HepG2 (cell line): ENCODE results near the gene SNRPD3. TPM values are rescaled to one million over a fixed set of nuclear protein-coding genes. Genes with fewer than 3 reads are reported as not detected.

Source experiments
- NFAT5 ChIP-seq: sonication (generic); formaldehyde crosslinking; IDR thresholded peaks from 2 replicates; pipeline ENCODE4 v1.4.0; 2020; ENCODE audit warnings: missing genetic modification reagents
- SP5 ChIP-seq: IDR thresholded peaks from 2 replicates; pipeline ENCODE4 v1.6.1; 2016; ENCODE audit warnings: low read depth, borderline replicate concordance
- UBTF ChIP-seq: sonication (generic); formaldehyde crosslinking; IDR thresholded peaks from 2 replicates; pipeline ENCODE4 v1.4.0; 2020; ENCODE audit warnings: mild to moderate bottlenecking, missing genetic modification reagents
- ZNF710 ChIP-seq: sonication (generic); formaldehyde crosslinking; IDR thresholded peaks from 2 replicates; pipeline ENCODE4 v1.5.0; 2020; ENCODE audit warnings: mild to moderate bottlenecking, missing genetic modification reagents, borderline replicate concordance
- polyA plus RNA-seq, 8 experiments: library from polyadenylated mRNA; depleted of rRNA in 3 of 8; stranded (reverse) in 7 of 8; unstranded in 1 of 8; fragments of >200 nt; fragmentation: Illumina TruSeq in 4 of 8; extraction: Trizol in 4 of 8; gene quantifications; 2 replicates each; pipeline versions ENCODE4 v1.2.1 to v1.2.3, GENCODE V29; 2011 to 2016; ENCODE audit warnings: low read depth in 4 of 8, missing spikeins in 1 of 8, mixed read lengths in 1 of 8; ENCODE audit not compliant: insufficient read depth in 1 of 8
- total RNA-seq, 5 experiments: library from RNA; depleted of rRNA; stranded (reverse); fragments of >200 nt; fragmentation: Illumina TruSeq; extraction: Trizol; gene quantifications; 2 replicates each; pipeline ENCODE4 v1.2.3, GENCODE V29; 2016; ENCODE audit warnings: low read depth in 1 of 5

The SNRPD3 gene
- total and polyA plus RNA-seq, 2 of the 13 experiments (the other 11 are each of a cell fraction or from before 2014, with no cell fraction given): 110 to 209 TPM

GRCh38 chr22:24518228-24518627 lies 37.6 kb upstream of the SNRPD3 start (continued):
- TF ChIP-seq NFAT5 (CRISPR knock-in tag) (no peak), UBTF (no peak), SP5 (CRISPR knock-in tag) (no peak), ZNF710 (CRISPR knock-in tag) (no peak)
